Ishikawa (cell line): ENCODE results near the gene IGLL5.

Experiments
- CEBPB ChIP-seq: IDR thresholded peaks from 2 replicates; pipeline ENCODE4 v1.6.1; 2012
- CREB1 ChIP-seq: IDR thresholded peaks from 2 replicates; pipeline ENCODE4 v1.6.1; 2012; ENCODE audit warnings: low read depth
- EGR1 ChIP-seq: IDR thresholded peaks from 2 replicates; pipeline ENCODE4 v1.6.1; 2012
- EP300 ChIP-seq: IDR thresholded peaks from 2 replicates; pipeline ENCODE4 v1.6.1; 2012; ENCODE audit warnings: borderline replicate concordance
- FOXM1 ChIP-seq: IDR thresholded peaks from 2 replicates; pipeline ENCODE4 v1.6.1; 2012; ENCODE audit warnings: low read depth, borderline replicate concordance
- MAX ChIP-seq: IDR thresholded peaks from 2 replicates; pipeline ENCODE4 v1.6.1; 2012
- NFIC ChIP-seq: IDR thresholded peaks from 2 replicates; pipeline ENCODE4 v1.6.1; 2012
- RAD21 ChIP-seq: IDR thresholded peaks from 2 replicates; pipeline ENCODE4 v1.6.1; 2012; ENCODE audit warnings: low read depth
- REST ChIP-seq: IDR thresholded peaks from 2 replicates; pipeline ENCODE4 v1.6.1; 2012; ENCODE audit warnings: low read depth, mild to moderate bottlenecking
- TAF1 ChIP-seq: IDR thresholded peaks from 2 replicates; pipeline ENCODE4 v1.6.1; 2012; ENCODE audit warnings: low read depth, mild to moderate bottlenecking
- TCF12 ChIP-seq: IDR thresholded peaks from 2 replicates; pipeline ENCODE4 v1.6.1; 2012; ENCODE audit warnings: low read depth
- TEAD4 ChIP-seq: IDR thresholded peaks from 2 replicates; pipeline ENCODE4 v1.6.1; 2012
- USF1 ChIP-seq: IDR thresholded peaks from 2 replicates; pipeline ENCODE4 v1.6.1; 2012
- YY1 ChIP-seq: IDR thresholded peaks from 2 replicates; pipeline ENCODE4 v1.6.1; 2012; ENCODE audit warnings: low read depth
- ZBTB7A ChIP-seq: IDR thresholded peaks from 2 replicates; pipeline ENCODE4 v1.6.1; 2012; ENCODE audit warnings: low read depth

The IGLL5 gene

GRCh38 chr22:22927888-22928665 is 40.5 kb downstream of the IGLL5 start:
- TF ChIP-seq EGR1: no peak
- no peak for TF ChIP-seq EP300
- TF ChIP-seq CEBPB: no peak
- TF ChIP-seq TAF1: no peak
- TF ChIP-seq REST: no peak
- TF ChIP-seq CREB1: no peak
- TF ChIP-seq USF1: no peak
- no peak for TF ChIP-seq ZBTB7A
- TF ChIP-seq FOXM1: no peak
- TF ChIP-seq TEAD4: no peak

- TF ChIP-seq YY1 (no peak), ZBTB7A (no peak), EP300 (no peak), REST (no peak), NFIC (no peak), RAD21 (no peak), USF1 (no peak), CEBPB (no peak), EGR1 (no peak), CREB1 (no peak), MAX (no peak), TCF12 (no peak), TAF1 (no peak), FOXM1 (no peak), TEAD4 (no peak)
Measured at GRCh38 chr22:22928666-22929380, 41.2 kb downstream of the IGLL5 start.

DNA sequence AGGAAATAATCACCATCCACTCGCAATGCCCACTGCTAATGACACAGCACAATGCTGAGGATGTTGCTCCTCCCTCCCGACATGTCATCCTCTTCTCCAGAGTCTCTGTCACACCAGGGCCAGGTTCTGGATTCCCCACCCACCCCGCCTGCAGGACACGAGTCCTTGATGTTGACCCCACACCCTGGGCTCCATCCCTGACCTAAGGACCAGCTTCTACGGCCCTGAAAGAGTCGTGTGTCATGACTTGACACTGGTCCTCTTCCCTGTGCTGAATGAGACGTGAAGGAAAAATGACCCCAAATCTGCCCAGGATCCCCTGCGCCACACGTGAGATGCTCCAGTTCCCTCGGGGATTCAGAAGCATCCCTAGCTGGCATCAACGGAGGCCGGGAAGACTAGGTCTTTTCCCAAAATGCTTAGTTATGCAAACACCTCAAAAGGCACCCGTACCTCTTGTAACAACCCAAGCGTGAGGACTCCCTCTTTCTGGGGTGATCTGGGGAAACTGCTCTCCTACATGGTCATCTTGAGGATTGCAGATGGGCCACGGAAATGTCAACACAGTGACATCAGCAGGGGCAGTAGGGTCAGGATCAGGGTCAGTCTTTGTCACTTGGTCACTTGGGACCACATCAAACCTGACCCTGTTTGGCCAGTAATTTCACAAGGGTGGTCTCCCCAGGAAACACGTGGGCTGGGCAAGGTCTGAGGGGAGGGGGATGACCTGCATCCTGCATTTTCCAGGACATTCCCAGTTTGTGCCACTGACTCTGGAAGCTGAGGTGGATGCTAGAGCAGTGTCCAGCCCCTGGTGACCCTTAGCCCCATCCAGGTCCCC is 42.0 kb downstream of the IGLL5 start:
- no peak for TF ChIP-seq MAX
- TF ChIP-seq ZBTB7A: no peak
- TF ChIP-seq CREB1: no peak
- no peak for TF ChIP-seq USF1
- TF ChIP-seq NFIC: no peak
- TF ChIP-seq FOXM1: no peak
- no peak for TF ChIP-seq TAF1
- TF ChIP-seq TEAD4: no peak
- TF ChIP-seq EP300: no peak
- TF ChIP-seq REST: no peak
- no peak for TF ChIP-seq CEBPB
- no peak for TF ChIP-seq TCF12
- TF ChIP-seq YY1: no peak
- TF ChIP-seq EGR1: no peak
- no peak for TF ChIP-seq RAD21
